LNCAP (cell line): Measurements from ENCODE around the gene SDC4.

ENCODE experiments used
- TF ChIP-seq, protein P1 (sequence below): fragments of 450-650 bp; IDR thresholded peaks from 2 replicates; pipeline ENCODE4 v1.5.1; 2017; ENCODE audit warnings: mild to moderate bottlenecking

SDC4 gene

DNA sequence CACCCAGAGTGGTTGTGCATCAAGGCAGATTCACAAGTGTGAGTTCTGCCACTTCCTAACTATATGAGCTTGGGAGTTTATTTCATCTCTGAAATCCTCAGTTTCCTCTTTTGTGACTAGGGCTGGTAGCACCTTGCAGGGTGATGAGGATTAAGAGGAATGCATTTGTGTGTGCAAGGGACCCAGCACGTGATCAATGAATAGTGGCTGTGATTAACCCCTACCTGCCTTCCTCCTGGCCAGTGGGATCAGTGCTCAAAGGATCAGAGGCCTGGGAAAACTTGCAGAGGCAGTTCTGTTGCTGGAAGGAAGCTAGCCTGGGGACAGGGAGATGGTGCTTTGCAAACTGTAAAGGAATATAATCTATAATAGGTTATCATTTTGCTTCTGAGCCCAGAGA lies 7.3 kb downstream of the SDC4 start:
- TF ChIP-seq, protein P1, sequence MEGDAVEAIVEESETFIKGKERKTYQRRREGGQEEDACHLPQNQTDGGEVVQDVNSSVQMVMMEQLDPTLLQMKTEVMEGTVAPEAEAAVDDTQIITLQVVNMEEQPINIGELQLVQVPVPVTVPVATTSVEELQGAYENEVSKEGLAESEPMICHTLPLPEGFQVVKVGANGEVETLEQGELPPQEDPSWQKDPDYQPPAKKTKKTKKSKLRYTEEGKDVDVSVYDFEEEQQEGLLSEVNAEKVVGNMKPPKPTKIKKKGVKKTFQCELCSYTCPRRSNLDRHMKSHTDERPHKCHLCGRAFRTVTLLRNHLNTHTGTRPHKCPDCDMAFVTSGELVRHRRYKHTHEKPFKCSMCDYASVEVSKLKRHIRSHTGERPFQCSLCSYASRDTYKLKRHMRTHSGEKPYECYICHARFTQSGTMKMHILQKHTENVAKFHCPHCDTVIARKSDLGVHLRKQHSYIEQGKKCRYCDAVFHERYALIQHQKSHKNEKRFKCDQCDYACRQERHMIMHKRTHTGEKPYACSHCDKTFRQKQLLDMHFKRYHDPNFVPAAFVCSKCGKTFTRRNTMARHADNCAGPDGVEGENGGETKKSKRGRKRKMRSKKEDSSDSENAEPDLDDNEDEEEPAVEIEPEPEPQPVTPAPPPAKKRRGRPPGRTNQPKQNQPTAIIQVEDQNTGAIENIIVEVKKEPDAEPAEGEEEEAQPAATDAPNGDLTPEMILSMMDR, result no peak

- TF ChIP-seq, protein P1, result no peak
These were observed 7.9 kb downstream of the SDC4 start for GRCh38 chr20:45340236-45340847.

DNA sequence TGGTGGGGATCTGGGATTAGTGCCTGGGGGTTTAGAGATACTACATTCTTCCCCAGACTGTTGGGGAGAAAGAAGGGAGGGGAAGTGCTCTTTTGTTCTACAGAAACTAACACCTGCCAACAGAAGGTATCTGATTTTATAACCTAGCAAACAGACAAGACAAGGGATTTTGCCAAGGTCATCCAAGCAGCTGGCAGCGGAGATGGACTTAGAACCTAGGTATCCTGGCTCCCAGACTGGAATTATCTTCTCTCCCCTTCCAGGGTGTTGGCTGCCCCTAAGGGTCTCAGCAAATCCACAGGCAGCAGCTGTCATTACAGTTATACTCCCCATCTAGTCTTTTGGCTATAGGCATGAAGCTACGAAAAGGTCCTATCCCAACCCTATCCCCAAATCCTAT lies 8.4 kb downstream of the SDC4 start:
- TF ChIP-seq, protein P1, result no peak

DNA sequence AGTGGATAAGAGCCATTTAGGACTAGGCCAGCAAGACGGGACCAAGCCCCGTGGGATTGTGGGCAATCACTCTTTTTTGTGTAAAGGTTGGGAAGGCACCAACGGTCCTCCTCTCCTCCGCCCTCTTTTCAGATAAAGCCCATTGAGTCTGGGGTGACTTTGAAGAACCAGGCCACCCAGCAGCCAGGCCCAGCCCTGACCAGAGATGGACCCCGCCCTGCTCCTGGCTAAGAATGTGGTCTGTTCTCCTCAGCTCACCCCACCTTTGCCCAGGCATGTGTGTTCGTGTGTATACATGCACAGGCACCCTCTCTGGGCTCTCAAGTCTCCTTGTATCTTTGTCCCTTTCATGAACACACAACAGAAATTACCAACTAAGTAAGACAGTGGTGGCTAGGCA lies 9.1 kb downstream of the SDC4 start:
- TF ChIP-seq, protein P1, result no peak

GRCh38 chr20:45338121-45339030 lies 9.8 kb downstream of the SDC4 start:
- TF ChIP-seq, protein P1, result no peak

- TF ChIP-seq, protein P1, result no peak
These were observed 10.7 kb downstream of the SDC4 start for GRCh38 chr20:45337367-45338120.

DNA sequence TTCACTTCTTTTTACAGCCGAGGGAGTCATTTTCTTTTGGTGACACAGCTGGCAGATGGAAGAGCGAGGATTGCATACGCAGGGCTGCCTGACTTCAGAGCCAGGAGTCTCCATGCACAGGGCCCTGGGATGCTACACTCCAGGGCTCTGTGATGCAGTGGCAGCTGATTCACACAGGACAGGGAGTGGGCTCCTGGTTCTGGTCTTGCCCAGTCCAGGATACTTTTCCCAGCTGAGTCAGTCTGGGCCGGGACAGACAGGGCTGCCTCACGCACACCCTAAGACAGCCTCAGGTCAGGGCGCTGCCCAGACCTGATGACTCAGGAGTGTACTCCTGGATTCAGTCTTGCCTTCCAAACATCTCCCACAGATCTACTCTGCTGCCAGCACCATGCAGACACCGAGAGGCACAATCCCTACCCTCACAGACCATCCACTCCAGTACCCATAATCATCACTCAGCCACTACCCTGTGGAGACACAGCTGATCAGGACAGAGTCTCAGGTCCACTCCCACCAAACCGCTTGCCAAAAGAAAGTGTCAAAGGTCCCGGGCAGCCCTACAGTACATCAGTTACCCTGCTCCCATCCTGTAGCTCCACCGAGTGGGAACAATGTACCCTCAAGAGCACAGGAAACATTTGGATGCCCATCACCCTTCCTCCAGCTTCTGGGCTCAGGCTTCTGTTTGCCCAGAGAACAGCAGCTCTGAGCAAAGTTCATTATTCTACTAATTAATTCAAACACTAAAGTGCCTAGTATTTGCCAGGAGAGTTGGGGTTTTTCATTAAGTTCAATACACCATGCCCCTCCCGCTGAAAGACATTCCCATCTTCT lies 11.5 kb downstream of the SDC4 start:
- TF ChIP-seq, protein P1, result no peak
